Lower lobe of right lung (tissue), 2 donors: Measurements from ENCODE around the gene PADI1. TPM values are rescaled to one million over a fixed set of nuclear protein-coding genes. Genes with fewer than 3 reads are reported as not detected.

Source experiments
- ATAC-seq, 2 donors: fragments of 200-7000 bp; cut with Tn5 transposase; one replicate each; pipeline ENCODE4 v1.9.1; 2020 to 2022; ENCODE audit warnings: mild to moderate bottlenecking in 2 of 2, moderate library complexity in 2 of 2
- DNase-seq: peaks from one replicate; pipeline ENCODE4 v3.0.0-alpha.2; 2020
- H3K27ac ChIP-seq: fragments of 200-600 bp; one replicate; pipeline ENCODE4 v1.8.0; 2022
- H3K27me3 ChIP-seq: fragments of 200-600 bp; one replicate; pipeline ENCODE4 v1.8.0; 2022; ENCODE audit warnings: low read depth
- H3K36me3 ChIP-seq: fragments of 200-600 bp; one replicate; pipeline ENCODE4 v1.8.0; 2022; ENCODE audit warnings: mild to moderate bottlenecking
- H3K4me1 ChIP-seq: fragments of 200-600 bp; one replicate; pipeline ENCODE4 v1.8.0; 2022
- H3K4me3 ChIP-seq: fragments of 200-600 bp; one replicate; pipeline ENCODE4 v1.8.0; 2022; ENCODE audit warnings: mild to moderate bottlenecking
- H3K9me3 ChIP-seq: fragments of 200-600 bp; one replicate; pipeline ENCODE4 v1.8.0; 2022
- CTCF ChIP-seq: fragments of 200-600 bp; IDR thresholded peaks from one replicate; pipeline ENCODE4 v1.8.0; 2022; ENCODE audit warnings: antibody characterized with exemption, mild to moderate bottlenecking
- intact Hi-C: fragments of 100-400 bp; cut with DNase I; formaldehyde crosslinking; loops from one replicate; pipeline ENCODE4 v1.11.0; 2022
- total RNA-seq: library from RNA; stranded (reverse); fragmentation: NEBNext Ultra II Directional; extraction: Animal tissue kit (Norgen Biotek cat#: 25700); gene quantifications from one replicate; pipeline ENCODE4 v1.2.1, GENCODE V29; 2021
- donor health status: DM: no; HTN: yes; CAD: no; lungs with severe emphysema.

Gene PADI1
- total RNA-seq, 1 donor from 2014 or later = not detected

- no peak for ATAC-seq
- H3K4me1 ChIP-seq = no peaks in the 10 kb centered on the region
- intact Hi-C loops = no loop called here
Measured at GRCh38 chr1:17264470-17264869, 59.5 kb downstream of the PADI1 start.

GRCh38 chr1:17265162-17265561, 60.2 kb downstream of the PADI1 start:
- no peaks in the 10 kb centered on the region for H3K4me1 ChIP-seq
- no peaks in the 10 kb centered on the region for H3K27me3 ChIP-seq
- TF ChIP-seq CTCF = no peak
- intact Hi-C loops = no loop called here
- DNase-seq = no peak
- H3K4me3 ChIP-seq = no peak overlapping the region
- no peak for ATAC-seq
- H3K27ac ChIP-seq = no peak overlapping the region
- no peaks in the 10 kb centered on the region for H3K36me3 ChIP-seq
- H3K9me3 ChIP-seq = no peaks in the 10 kb centered on the region

More at GRCh38 chr1:17264470-17264869, 59.5 kb downstream of the PADI1 start:
- Histone ChIP-seq H3K36me3 (no peaks in the 10 kb centered on the region), H3K27me3 (peaks cover 7% of the 10 kb centered on the region), H3K27ac (no peak overlapping the region), H3K4me3 (no peak overlapping the region), H3K9me3 (no peaks in the 10 kb centered on the region)
- no peak for DNase-seq
- no peak for TF ChIP-seq CTCF

- Histone ChIP-seq H3K4me1 (no peaks in the 10 kb centered on the region), H3K4me3 (no peak overlapping the region), H3K36me3 (no peaks in the 10 kb centered on the region), H3K27ac (no peak overlapping the region), H3K9me3 (no peaks in the 10 kb centered on the region), H3K27me3 (no peaks in the 10 kb centered on the region)
- ATAC-seq (no peak), DNase-seq (no peak)
- no peak for TF ChIP-seq CTCF
- intact Hi-C loops = no loop called here
Measured at GRCh38 chr1:17265950-17266349, 61.0 kb downstream of the PADI1 start.

GRCh38 chr1:17270891-17271765, 66.2 kb downstream of the PADI1 start:
- no peak for DNase-seq
- TF ChIP-seq CTCF = no peak
- H3K4me1 ChIP-seq = no peaks in the 10 kb centered on the region
- peaks cover 4% of the 10 kb centered on the region for H3K27me3 ChIP-seq
- H3K9me3 ChIP-seq = no peaks in the 10 kb centered on the region
- intact Hi-C loops = no loop called here
- no peak overlapping the region for H3K27ac ChIP-seq
- no peak for ATAC-seq
- no peaks in the 10 kb centered on the region for H3K36me3 ChIP-seq
- H3K4me3 ChIP-seq = no peak overlapping the region

GRCh38 chr1:17272066-17272465, 67.1 kb downstream of the PADI1 start:
- TF ChIP-seq CTCF = no peak
- intact Hi-C loops = no loop called here
- Histone ChIP-seq H3K36me3 (no peaks in the 10 kb centered on the region), H3K27me3 (peaks cover 11% of the 10 kb centered on the region), H3K27ac (no peak overlapping the region), H3K4me3 (no peak overlapping the region), H3K9me3 (no peaks in the 10 kb centered on the region), H3K4me1 (no peaks in the 10 kb centered on the region)
- ATAC-seq (no peak), DNase-seq (no peak)
